GM23338 (cell line): Measurements from ENCODE around the gene FRMD1. TPM values are rescaled to one million over a fixed set of nuclear protein-coding genes. Genes with fewer than 3 reads are reported as not detected.

Experiments
- ATAC-seq: fragments of 200-7000 bp; cut with Tn5 transposase; 3 replicates; pipeline ENCODE4 v1.9.1; 2020
- DNase-seq: peaks from one replicate; pipeline ENCODE4 v3.0.0-alpha.2; 2015; ENCODE audit warnings: low spot score
- H2AFZ ChIP-seq: fragments of 200-600 bp; sonication (generic); 2 replicates; pipeline ENCODE4 v1.8.0; 2016; ENCODE audit warnings: antibody characterized with exemption, mild to moderate bottlenecking, moderate library complexity
- H3F3A ChIP-seq: fragments of 200-600 bp; sonication (generic); replicated peaks from 2 replicates; pipeline ENCODE4 v1.8.0; 2017; ENCODE audit warnings: antibody characterized with exemption, mixed run types, low read depth
- H3K27ac ChIP-seq: fragments of 200-600 bp; sonication (generic); 2 replicates; pipeline ENCODE4 v1.6.1; 2016; ENCODE audit warnings: low read depth
- H3K27me3 ChIP-seq: fragments of 200-600 bp; sonication (generic); 2 replicates; pipeline ENCODE4 v1.8.0; 2016; ENCODE audit warnings: mild to moderate bottlenecking, mixed run types, moderate library complexity; ENCODE audit not compliant: insufficient read depth
- H3K36me3 ChIP-seq: fragments of 200-600 bp; sonication (generic); 2 replicates; pipeline ENCODE4 v1.8.0; 2016; ENCODE audit warnings: mild to moderate bottlenecking; ENCODE audit not compliant: insufficient read depth
- H3K4me1 ChIP-seq: fragments of 200-600 bp; sonication (generic); 2 replicates; pipeline ENCODE4 v1.8.0; 2016; ENCODE audit warnings: mild to moderate bottlenecking, moderate library complexity; ENCODE audit not compliant: insufficient read depth
- H3K4me2 ChIP-seq: fragments of 200-600 bp; sonication (generic); 2 replicates; pipeline ENCODE4 v1.7.1; 2017; ENCODE audit warnings: mixed run types
- H3K4me3 ChIP-seq: fragments of 200-600 bp; sonication (generic); 2 replicates; pipeline ENCODE4 v1.6.1; 2016; ENCODE audit warnings: mixed run types
- H3K79me2 ChIP-seq: fragments of 200-600 bp; sonication (generic); replicated peaks from 2 replicates; pipeline ENCODE4 v1.8.0; 2017; ENCODE audit warnings: mild to moderate bottlenecking; ENCODE audit not compliant: insufficient read depth
- H3K9me2 ChIP-seq: fragments of 200-600 bp; sonication (generic); 2 replicates; pipeline ENCODE4 v1.8.0; 2017; ENCODE audit not compliant: insufficient read depth
- H4K20me1 ChIP-seq: fragments of 200-600 bp; sonication (generic); replicated peaks from 2 replicates; pipeline ENCODE4 v1.8.0; 2017; ENCODE audit warnings: mild to moderate bottlenecking; ENCODE audit not compliant: insufficient read depth
- H3K27ac Mint-ChIP-seq: 2 replicates; pipeline ENCODE4 v1.8.0; 2020; ENCODE audit warnings: inconsistent platforms, mild to moderate bottlenecking, moderate library complexity, mixed read lengths
- H3K27me3 Mint-ChIP-seq: 3 replicates; pipeline ENCODE4 v1.8.0; 2022; ENCODE audit warnings: low read depth, mild to moderate bottlenecking, moderate library complexity, mixed read lengths, inconsistent platforms; ENCODE audit not compliant: insufficient read depth, poor library complexity
- H3K36me3 Mint-ChIP-seq: 3 replicates; pipeline ENCODE4 v1.8.0; 2021; ENCODE audit warnings: low read depth, mild to moderate bottlenecking, inconsistent platforms, moderate library complexity, mixed read lengths
- H3K4me1 Mint-ChIP-seq: 3 replicates; pipeline ENCODE4 v1.8.0; 2020; ENCODE audit warnings: mild to moderate bottlenecking, inconsistent platforms, mixed read lengths
- H3K4me3 Mint-ChIP-seq: 3 replicates; pipeline ENCODE4 v1.8.0; 2021; ENCODE audit warnings: moderate library complexity, mild to moderate bottlenecking, inconsistent platforms, mixed read lengths
- H3K9me3 Mint-ChIP-seq: 3 replicates; pipeline ENCODE4 v1.8.0; 2020; ENCODE audit warnings: moderate library complexity, mild to moderate bottlenecking, inconsistent platforms, mixed read lengths
- CREB1 ChIP-seq: fragments of 250-450 bp; sonication (Bioruptor Pico); IDR thresholded peaks from 2 replicates; pipeline ENCODE4 v1.5.0; 2020; ENCODE audit warnings: low read depth, mild to moderate bottlenecking, moderate library complexity
- ETS1 ChIP-seq: IDR thresholded peaks from 2 replicates; pipeline ENCODE4 v1.6.1; 2016; ENCODE audit warnings: antibody characterized with exemption
- ZNF331 ChIP-seq: fragments of 250-450 bp; sonication (Bioruptor Pico); IDR thresholded peaks from 2 replicates; pipeline ENCODE4 v1.5.0; 2020; ENCODE audit warnings: low read depth, mild to moderate bottlenecking, moderate library complexity
- polyA plus RNA-seq: library from polyadenylated mRNA; unstranded; fragments of >200 nt; fragmentation: Nextera tagmentation; extraction: Ambion mirVana; gene quantifications from 2 replicates; pipeline ENCODE4 v1.2.1, GENCODE V29; 2016
- total RNA-seq: library from RNA; depleted of rRNA; stranded (reverse); fragments of >200 nt; shearing (Covaris generic); gene quantifications from 2 replicates; pipeline ENCODE4 v1.2.3, GENCODE V29; 2014
- TF ChIP-seq, protein P1 (sequence below): fragments of 250-450 bp; sonication (Bioruptor Pico); IDR thresholded peaks from 2 replicates; pipeline ENCODE4 v1.5.0; 2020; ENCODE audit warnings: mild to moderate bottlenecking, moderate library complexity

Gene FRMD1
- total and polyA plus RNA-seq, 2 experiments from 2014 or later = 1.0 to 2.0 TPM

GRCh38 chr6:168013250-168013915 is 65.6 kb downstream of the FRMD1 start:
- no peaks in the 10 kb centered on the region for H3K4me1 ChIP-seq
- no peak for ATAC-seq
- Mint-ChIP-seq H3K9me3 (peaks cover 15% of the 10 kb centered on the region), H3K36me3 (peaks cover 7% of the 10 kb centered on the region; the same call in 1 of the 3 replicates), H3K4me1 (peaks cover 9% of the 10 kb centered on the region; the same call in 2 of the 3 replicates), H3K27ac (no peak overlapping the region), H3K27me3 (no peaks in the 10 kb centered on the region), H3K4me3 (no peak overlapping the region)
- H2AFZ ChIP-seq = no peak overlapping the region
- no peaks in the 10 kb centered on the region for H3K79me2 ChIP-seq
- H3K27ac ChIP-seq = no peak overlapping the region
- TF ChIP-seq, protein P1, sequence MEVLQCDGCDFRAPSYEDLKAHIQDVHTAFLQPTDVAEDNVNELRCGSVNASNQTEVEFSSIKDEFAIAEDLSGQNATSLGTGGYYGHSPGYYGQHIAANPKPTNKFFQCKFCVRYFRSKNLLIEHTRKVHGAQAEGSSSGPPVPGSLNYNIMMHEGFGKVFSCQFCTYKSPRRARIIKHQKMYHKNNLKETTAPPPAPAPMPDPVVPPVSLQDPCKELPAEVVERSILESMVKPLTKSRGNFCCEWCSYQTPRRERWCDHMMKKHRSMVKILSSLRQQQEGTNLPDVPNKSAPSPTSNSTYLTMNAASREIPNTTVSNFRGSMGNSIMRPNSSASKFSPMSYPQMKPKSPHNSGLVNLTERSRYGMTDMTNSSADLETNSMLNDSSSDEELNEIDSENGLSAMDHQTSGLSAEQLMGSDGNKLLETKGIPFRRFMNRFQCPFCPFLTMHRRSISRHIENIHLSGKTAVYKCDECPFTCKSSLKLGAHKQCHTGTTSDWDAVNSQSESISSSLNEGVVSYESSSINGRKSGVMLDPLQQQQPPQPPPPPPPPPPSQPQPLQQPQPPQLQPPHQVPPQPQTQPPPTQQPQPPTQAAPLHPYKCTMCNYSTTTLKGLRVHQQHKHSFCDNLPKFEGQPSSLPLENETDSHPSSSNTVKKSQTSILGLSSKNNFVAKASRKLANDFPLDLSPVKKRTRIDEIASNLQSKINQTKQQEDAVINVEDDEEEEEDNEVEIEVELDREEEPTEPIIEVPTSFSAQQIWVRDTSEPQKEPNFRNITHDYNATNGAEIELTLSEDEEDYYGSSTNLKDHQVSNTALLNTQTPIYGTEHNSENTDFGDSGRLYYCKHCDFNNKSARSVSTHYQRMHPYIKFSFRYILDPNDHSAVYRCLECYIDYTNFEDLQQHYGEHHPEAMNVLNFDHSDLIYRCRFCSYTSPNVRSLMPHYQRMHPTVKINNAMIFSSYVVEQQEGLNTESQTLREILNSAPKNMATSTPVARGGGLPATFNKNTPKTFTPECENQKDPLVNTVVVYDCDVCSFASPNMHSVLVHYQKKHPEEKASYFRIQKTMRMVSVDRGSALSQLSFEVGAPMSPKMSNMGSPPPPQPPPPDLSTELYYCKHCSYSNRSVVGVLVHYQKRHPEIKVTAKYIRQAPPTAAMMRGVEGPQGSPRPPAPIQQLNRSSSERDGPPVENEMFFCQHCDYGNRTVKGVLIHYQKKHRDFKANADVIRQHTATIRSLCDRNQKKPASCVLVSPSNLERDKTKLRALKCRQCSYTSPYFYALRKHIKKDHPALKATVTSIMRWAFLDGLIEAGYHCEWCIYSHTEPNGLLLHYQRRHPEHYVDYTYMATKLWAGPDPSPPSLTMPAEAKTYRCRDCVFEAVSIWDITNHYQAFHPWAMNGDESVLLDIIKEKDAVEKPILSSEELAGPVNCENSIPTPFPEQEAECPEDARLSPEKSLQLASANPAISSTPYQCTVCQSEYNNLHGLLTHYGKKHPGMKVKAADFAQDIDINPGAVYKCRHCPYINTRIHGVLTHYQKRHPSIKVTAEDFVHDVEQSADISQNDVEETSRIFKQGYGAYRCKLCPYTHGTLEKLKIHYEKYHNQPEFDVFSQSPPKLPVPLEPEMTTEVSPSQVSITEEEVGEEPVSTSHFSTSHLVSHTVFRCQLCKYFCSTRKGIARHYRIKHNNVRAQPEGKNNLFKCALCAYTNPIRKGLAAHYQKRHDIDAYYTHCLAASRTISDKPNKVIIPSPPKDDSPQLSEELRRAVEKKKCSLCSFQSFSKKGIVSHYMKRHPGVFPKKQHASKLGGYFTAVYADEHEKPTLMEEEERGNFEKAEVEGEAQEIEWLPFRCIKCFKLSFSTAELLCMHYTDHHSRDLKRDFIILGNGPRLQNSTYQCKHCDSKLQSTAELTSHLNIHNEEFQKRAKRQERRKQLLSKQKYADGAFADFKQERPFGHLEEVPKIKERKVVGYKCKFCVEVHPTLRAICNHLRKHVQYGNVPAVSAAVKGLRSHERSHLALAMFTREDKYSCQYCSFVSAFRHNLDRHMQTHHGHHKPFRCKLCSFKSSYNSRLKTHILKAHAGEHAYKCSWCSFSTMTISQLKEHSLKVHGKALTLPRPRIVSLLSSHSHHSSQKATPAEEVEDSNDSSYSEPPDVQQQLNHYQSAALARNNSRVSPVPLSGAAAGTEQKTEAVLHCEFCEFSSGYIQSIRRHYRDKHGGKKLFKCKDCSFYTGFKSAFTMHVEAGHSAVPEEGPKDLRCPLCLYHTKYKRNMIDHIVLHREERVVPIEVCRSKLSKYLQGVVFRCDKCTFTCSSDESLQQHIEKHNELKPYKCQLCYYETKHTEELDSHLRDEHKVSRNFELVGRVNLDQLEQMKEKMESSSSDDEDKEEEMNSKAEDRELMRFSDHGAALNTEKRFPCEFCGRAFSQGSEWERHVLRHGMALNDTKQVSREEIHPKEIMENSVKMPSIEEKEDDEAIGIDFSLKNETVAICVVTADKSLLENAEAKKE (CRISPR knock-in tag) = no peak
- no peak for TF ChIP-seq ZNF331 (CRISPR knock-in tag)
- no peak for TF ChIP-seq ETS1
- no peak for TF ChIP-seq CREB1 (CRISPR knock-in tag)
- no peak for DNase-seq
- H3K36me3 ChIP-seq = no peaks in the 10 kb centered on the region
- no peaks in the 10 kb centered on the region for H3F3A ChIP-seq
- no peaks in the 10 kb centered on the region for H3K27me3 ChIP-seq
- no peaks in the 10 kb centered on the region for H4K20me1 ChIP-seq
- no peaks in the 10 kb centered on the region for H3K9me2 ChIP-seq
- no peak overlapping the region for H3K4me3 ChIP-seq
- H3K4me2 ChIP-seq = no peak overlapping the region
